BE2C (cell line): ENCODE results near the gene MEGF11.

Experiments used
- DNase-seq: peaks from one replicate; pipeline ENCODE4 v3.0.0-alpha.2; 2020
- H3K27me3 ChIP-seq: fragments of 250-450 bp; sonication (Bioruptor Pico); 2 replicates; pipeline ENCODE4 v1.5.1; 2020; ENCODE audit warnings: mild to moderate bottlenecking
- H3K36me3 ChIP-seq: fragments of 250-450 bp; sonication (Bioruptor Pico); 2 replicates; pipeline ENCODE4 v1.5.1; 2020; ENCODE audit warnings: mild to moderate bottlenecking
- H3K4me1 ChIP-seq: fragments of 250-450 bp; sonication (Bioruptor Pico); 2 replicates; pipeline ENCODE4 v1.5.1; 2020
- H3K4me3 ChIP-seq: 2 replicates; pipeline ENCODE4 v1.5.1; 2011; ENCODE audit warnings: low read depth, low read length
- H3K9me3 ChIP-seq: fragments of 250-450 bp; sonication (Bioruptor Pico); 2 replicates; pipeline ENCODE4 v1.5.1; 2020
- TF ChIP-seq, protein P1 (sequence below): IDR thresholded peaks from 2 replicates; pipeline ENCODE4 v1.5.1; 2012; ENCODE audit warnings: mild to moderate bottlenecking, low read depth, low read length

Gene MEGF11

DNA sequence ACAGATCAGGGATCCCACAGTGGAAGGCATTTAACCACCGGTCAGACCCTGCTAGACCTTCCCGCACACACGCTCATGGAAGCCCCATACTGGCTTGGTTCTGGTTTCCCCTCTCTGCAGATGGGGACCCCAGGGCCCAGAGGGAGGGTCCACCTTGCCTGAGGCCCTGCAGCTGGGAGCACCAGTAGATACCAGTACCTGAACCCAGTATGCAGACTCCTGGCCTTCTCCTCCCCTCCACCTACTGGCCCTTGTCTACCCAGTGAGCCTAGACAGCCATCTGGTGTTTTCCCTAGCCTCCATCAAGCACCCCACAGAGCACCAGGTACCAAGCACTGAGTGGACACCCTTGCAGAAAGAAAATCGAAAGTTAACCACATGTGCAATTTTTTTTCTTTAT lies 65.1 kb downstream of the MEGF11 start:
- H3K4me3 ChIP-seq: no peak overlapping the region
- TF ChIP-seq, protein P1, sequence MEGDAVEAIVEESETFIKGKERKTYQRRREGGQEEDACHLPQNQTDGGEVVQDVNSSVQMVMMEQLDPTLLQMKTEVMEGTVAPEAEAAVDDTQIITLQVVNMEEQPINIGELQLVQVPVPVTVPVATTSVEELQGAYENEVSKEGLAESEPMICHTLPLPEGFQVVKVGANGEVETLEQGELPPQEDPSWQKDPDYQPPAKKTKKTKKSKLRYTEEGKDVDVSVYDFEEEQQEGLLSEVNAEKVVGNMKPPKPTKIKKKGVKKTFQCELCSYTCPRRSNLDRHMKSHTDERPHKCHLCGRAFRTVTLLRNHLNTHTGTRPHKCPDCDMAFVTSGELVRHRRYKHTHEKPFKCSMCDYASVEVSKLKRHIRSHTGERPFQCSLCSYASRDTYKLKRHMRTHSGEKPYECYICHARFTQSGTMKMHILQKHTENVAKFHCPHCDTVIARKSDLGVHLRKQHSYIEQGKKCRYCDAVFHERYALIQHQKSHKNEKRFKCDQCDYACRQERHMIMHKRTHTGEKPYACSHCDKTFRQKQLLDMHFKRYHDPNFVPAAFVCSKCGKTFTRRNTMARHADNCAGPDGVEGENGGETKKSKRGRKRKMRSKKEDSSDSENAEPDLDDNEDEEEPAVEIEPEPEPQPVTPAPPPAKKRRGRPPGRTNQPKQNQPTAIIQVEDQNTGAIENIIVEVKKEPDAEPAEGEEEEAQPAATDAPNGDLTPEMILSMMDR: peak; percentile 38
- no peak for DNase-seq
- H3K9me3 ChIP-seq: no peaks in the 10 kb centered on the region
- no peaks in the 10 kb centered on the region for H3K27me3 ChIP-seq
- H3K4me1 ChIP-seq: no peaks in the 10 kb centered on the region
- H3K36me3 ChIP-seq: no peaks in the 10 kb centered on the region

DNA sequence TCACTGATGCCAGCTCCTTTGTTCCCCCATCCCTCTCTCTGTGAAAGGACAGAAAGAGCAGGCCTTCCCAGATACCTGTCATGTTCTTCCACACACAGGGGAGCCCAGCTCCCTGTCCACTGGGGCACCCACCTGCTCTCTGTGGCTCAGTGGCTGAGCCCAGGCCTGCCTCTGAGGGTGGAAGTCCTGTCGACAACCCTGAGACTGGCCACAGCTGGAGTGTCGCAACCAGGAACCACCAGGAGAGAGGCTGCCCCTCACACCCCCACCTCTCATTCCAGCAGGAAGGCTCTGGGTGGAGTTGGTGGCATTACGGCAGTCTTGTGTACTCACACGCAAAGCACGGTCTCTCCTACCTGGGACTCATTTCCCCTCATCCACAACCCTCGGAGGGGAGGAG lies 66.3 kb downstream of the MEGF11 start:
- Histone ChIP-seq H3K27me3 (no peaks in the 10 kb centered on the region), H3K36me3 (no peaks in the 10 kb centered on the region), H3K4me3 (no peak overlapping the region), H3K9me3 (no peaks in the 10 kb centered on the region), H3K4me1 (no peaks in the 10 kb centered on the region)
- no peak for DNase-seq
- TF ChIP-seq, protein P1: no peak

DNA sequence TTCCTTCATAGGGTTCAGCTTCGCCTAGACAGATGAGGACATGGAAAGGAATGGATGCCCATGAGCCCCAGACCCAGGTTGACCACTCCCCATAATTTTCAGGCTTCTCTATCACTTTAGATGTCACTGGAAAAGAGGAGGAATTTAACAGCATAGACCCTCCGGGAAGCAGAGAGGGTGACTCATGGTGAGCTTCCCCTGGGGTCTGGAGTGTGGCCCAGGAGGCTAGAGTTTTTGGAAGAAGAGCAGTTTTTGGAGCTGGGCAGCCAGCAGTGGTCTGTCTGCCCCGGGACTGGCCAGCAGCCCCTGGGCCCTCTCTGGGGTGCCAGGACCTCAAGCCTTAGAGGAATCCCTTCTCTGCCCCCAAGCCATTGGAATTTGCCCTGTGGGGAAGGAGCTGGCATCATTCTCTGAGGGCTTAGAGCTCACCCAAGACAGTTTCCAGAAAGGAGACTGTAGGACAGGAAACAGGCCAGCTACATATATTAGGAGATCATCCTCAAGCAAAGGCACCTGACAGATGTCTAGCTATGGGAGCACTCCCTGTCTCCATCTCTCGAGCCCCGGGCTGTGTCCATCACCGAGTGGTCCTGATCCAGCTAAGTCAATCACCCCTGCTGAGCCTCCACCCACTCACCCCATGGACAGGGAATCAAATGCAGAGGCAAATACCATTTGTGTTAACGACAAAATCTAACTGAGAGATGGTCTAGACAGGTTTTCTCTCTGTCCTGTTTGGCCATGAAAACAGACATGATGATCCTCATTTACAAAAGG lies 67.3 kb downstream of the MEGF11 start:
- H3K27me3 ChIP-seq: no peaks in the 10 kb centered on the region
- no peaks in the 10 kb centered on the region for H3K4me1 ChIP-seq
- no peaks in the 10 kb centered on the region for H3K9me3 ChIP-seq
- no peak overlapping the region for H3K4me3 ChIP-seq
- no peak for DNase-seq
- TF ChIP-seq, protein P1: no peak
- no peaks in the 10 kb centered on the region for H3K36me3 ChIP-seq

DNA sequence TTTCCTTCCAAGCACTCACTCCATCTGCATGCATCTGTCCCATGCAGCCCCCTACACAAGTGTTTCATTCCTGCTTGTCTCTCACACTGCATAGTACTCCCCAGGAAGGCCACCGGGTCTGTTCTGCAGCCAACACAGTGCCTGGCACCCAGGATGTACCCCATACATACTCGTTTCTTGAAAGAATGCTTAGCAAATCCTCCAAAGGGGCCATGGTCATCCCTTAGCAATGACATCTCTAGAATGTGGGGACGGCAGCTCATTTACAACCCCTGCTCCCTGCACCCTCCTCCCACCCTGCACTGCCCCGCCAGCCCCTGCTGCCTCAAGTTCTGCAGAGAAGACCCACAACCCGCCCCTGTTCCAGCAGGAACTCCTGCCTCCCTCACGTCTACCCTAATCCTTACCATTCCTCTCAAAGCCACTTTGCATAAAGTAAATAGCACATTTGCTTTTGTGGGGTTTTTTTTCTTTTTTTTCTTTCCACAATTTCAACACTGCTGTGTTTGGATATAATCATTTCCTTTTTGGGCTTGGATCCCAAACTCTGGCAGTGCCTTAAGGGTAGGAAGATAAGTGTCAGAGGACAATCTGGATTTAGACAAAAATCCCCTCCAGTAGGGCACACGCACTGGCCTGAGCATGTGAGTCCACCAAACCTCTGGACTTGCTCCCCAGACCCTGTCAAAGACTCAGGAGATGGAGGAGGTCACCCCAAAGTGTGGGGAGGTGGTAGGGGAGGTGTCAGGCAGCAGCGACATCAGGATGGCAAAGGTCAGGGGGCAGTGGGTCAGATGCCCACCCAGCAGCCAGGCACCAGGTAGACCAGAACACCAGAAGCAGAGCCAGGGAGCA lies 68.4 kb downstream of the MEGF11 start:
- H3K4me1 ChIP-seq: no peaks in the 10 kb centered on the region
- no peaks in the 10 kb centered on the region for H3K27me3 ChIP-seq
- H3K36me3 ChIP-seq: no peaks in the 10 kb centered on the region
- no peaks in the 10 kb centered on the region for H3K9me3 ChIP-seq
- TF ChIP-seq, protein P1: no peak
- no peak for DNase-seq
- H3K4me3 ChIP-seq: no peak overlapping the region

DNA sequence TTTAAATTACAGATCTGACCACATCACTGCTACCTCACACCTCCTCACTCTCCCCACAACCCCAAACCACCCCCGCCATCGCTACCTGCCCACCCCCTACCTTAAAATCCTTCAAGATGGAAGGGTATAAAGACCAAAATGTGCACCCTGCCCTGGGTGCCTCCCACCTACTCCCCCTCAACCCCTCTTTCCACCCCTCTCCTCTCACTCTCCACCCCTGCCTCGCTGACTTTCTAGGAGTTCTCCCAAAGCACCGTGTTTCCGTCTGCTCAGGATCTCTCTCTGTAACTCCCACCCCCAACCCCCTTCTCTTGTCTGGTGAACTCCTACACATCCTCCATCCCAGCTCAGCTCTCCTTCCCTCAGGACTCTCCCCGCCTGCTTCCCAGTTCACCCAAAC lies 69.1 kb downstream of the MEGF11 start:
- DNase-seq: no peak
- TF ChIP-seq, protein P1: no peak
- Histone ChIP-seq H3K27me3 (no peaks in the 10 kb centered on the region), H3K4me1 (no peaks in the 10 kb centered on the region), H3K36me3 (no peaks in the 10 kb centered on the region), H3K4me3 (no peak overlapping the region), H3K9me3 (no peaks in the 10 kb centered on the region)
